Limb (tissue), 2 donors: ENCODE results near the gene SGPL1.

ENCODE experiments used
- DNase-seq, 2 donors: peaks; one replicate each; pipeline ENCODE4 v3.0.0-alpha.2; 2016; ENCODE audit errors: extremely low spot score in 2 of 2

Gene SGPL1

GRCh38 chr10:70884741-70885140, 69.0 kb downstream of the SGPL1 start:
- no peak for DNase-seq

GRCh38 chr10:70885481-70885880, 69.7 kb downstream of the SGPL1 start:
- no peak for DNase-seq

DNA sequence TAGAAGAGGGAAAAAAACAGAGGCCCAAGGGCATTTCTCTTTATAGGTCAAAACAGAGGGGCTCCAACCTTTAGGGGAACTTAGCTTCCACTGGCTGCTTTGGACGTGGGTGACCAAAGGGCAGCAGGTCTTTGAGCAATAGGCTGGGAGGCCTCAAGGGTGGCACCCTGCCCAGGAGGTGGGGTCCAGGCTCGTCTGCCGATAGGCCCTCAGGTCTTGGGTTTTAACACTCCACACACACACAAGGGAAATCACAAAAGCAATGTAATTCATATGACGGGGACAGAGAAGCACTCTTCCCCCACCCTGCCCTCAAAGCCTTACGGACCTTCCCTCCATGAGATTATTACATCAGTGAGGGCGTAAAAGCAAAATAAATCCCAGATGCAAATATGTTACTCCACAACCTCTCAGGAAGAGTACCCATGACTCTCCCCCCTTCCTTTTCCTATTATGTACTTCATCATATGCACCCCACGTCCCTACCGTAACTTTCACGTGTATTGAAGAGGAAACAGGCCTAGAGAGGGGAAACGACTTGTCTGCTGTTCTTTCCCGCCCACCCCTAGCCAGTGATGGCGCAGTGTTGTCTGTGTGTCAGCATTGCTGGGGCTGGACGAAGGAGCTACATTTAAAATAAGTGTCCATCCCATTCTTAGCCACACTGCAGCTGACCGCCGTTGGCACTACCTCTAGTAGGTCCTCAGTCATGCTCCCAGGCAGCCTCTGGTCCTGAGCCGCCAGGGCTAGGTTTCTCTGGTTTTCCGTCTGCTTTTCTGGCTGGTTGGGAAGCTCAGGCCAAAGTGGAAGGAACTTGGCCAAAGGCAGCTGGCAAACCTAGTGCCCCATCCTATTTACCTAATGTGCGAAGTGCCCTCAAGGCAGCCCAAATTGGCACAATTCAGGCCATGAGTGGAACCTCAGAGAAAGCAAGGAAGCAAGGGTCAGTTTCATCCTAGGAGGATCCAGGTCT, 70.5 kb downstream of the SGPL1 start:
- no peak for DNase-seq

DNA sequence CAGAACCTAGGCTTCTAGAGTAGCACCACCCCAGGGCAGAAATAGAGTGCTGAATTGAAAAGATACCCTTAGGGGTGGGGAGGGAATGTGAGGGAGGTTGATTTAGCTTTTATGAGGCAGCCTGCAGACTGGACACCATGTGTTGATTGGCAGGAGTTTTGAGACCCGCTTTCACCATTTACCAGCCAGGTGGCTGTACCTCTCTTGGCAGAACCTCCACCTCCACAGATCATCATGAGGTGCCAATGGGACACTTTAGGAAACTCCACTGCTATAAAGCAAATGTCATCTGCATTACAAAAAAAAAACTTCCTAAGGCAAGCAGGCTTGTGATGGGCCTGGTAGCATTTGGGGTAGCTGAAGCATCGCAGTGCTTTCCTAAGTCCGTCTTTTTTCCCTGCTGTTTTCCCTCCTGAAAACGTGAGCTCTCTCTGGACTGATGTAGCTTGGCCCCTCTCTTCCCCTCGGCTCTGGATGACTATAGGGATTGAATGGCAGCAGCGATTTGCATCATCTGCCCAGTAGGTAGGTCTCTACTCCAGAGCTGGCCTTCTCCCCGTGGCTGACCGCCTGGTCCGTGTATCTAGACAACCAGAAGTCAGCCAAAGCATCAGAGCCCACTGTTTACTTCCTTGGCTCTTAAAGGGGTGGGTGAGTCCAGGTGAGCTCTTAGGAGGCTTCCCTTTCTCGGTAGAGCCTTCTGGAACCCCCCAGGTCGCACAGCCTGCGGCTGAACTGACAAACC, 71.3 kb downstream of the SGPL1 start:
- no peak for DNase-seq

DNA sequence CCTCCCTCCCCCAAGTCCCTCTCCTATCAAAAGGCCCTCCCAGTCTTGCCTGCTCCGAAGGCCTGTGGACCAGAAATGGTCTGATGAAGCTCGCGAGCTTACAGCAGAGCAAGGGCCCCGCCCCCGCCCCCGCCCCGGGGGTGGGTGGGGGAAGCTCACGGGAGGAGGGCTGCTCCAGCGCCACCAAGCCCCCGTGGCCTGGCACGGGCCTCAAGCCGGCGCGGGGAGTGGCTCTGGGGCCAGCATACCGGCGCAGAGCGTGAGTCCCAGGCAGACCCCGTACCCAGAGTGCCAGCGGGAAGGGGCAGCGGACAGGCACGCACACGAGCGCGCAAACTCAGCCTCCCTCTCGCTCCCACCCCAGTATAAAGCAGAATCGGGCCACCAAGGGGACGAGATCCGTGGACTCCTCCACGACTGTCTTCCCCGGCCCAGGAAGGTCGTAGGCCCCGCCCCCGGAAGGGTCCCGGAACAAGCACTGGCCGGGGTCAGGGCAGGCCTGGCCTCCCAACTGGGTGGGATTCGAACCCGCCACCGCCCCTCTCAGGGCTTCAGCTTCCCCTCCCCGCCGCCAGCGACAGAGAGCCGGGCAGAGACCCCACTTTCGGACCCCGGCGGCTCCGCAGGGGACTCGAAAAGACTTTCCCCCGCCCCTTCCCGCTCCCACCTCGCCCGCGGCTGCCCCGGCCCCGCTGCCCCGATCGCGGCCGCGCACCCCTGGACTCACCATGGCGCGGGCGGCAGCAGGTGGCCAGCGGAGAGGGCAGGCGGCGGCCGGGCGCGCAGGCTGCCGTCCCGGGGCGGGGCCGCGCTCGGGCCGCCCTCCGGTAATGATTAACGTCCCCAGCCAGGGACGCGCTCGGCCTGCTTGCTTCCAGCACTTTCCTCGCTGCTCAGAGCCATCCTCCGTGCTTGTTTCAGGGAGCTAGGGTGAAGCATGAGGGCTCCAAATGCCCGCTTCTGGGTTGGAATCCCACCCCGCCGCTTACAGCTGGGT, 72.4 kb downstream of the SGPL1 start, which contains the start of gene PCBD1:
Gene PCBD1, minus strand, starts transcription at position 762 of the 997 bp plus-strand sequence. Its CDS starts 32 bp downstream, at position 730.
- DNase-seq, result peak; percentile 63 to 86

DNA sequence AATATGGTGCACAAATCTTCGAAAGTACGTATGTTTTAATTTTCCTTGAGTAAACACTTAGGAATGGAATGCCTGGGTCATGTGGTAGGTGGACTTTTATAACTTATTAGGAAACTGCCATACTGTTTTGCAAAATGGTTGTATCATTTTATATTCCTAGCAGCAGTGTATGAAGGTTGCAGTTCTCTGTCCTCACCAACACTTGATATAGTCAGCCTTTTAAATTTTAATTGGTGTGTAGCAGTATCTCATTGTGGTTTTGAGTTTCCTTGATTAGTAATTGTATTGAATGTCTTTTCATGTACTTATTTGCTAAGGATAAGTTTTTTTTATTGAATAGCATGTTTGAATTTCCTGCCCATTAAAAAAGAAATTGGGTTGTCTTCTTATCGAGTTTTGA, 73.5 kb downstream of the SGPL1 start:
- DNase-seq, result no peak

GRCh38 chr10:70890917-70891431, 75.2 kb downstream of the SGPL1 start:
- DNase-seq, result no peak

DNA sequence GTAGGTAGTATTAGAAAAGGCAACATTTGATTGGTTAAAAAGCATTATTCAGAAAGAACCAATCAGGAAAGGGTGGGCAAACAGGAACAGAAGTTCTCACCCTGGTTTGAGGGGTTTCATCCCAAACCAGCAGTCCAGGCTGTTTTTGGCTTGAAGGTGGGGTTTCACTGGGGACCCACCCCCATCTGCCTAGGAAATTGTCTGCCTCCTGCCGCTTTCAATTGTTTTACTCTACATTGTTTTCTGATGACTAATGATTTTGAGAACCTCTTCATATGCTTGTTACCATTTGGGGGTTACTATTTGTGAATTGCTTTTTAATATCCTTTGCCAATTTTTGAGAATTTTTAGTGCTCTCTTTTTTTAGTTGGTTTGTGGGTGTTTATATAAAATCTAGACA, 75.9 kb downstream of the SGPL1 start:
- DNase-seq, result no peak

GRCh38 chr10:70892631-70893030, 76.9 kb downstream of the SGPL1 start:
- DNase-seq, result no peak

- no peak for DNase-seq
Measured at GRCh38 chr10:70893227-70894006, 77.7 kb downstream of the SGPL1 start.

- no peak for DNase-seq
Measured at GRCh38 chr10:70894416-70894815, 78.7 kb downstream of the SGPL1 start.

DNA sequence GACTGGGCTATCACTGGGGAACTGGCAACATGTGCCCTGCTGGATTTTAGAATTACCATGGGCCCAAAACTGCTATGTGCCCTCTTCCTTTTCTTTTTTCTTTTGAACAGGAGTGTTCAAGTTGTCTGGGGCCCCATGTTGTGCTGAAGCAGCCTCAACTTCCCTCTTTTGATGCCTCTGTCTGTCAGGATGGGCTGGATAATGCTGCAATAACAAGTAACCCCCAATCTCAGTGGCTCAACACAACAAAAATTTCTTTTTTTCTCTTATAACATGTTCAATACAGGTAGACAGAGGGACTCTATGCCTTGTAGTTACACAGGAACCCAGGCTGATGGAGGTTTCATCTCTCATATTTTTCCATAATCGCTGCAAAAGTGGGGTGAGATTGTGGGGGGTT, 80.8 kb downstream of the SGPL1 start:
- DNase-seq, result no peak

GRCh38 chr10:70898687-70899086, 82.9 kb downstream of the SGPL1 start:
- no peak for DNase-seq

GRCh38 chr10:70899096-70899495, 83.3 kb downstream of the SGPL1 start:
- DNase-seq, result no peak

DNA sequence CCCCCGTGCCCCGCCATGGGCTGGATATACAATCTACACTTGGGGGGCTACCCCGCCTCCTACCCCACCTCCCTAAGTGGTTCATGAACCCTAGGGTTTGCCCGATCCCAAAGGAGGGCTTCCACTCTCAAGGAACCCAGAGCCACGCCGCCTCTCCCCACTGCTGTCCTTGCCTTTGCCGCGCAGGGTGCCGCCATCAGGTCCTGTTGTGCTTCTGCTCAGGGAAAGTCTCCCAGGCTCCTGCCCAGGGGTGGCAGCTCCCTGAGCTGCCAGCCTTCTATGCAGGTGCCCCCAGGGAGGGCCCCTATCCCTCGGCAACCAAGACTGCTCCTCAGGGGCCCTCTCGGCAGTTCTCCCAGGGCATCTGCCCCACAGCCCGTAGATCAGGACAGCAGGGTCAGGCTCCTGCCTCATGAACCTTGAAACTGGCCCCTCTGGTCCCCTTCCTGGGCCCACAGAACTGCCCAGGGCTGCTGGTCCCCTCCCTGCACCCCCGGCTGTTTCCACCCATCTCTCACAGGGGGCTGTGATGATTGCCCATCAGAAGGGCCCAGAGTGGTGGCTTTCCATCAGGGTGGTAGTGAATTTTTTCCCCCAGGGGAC, 85.6 kb downstream of the SGPL1 start:
- no peak for DNase-seq

- no peak for DNase-seq
Measured at GRCh38 chr10:70902661-70903261, 87.0 kb downstream of the SGPL1 start.

DNA sequence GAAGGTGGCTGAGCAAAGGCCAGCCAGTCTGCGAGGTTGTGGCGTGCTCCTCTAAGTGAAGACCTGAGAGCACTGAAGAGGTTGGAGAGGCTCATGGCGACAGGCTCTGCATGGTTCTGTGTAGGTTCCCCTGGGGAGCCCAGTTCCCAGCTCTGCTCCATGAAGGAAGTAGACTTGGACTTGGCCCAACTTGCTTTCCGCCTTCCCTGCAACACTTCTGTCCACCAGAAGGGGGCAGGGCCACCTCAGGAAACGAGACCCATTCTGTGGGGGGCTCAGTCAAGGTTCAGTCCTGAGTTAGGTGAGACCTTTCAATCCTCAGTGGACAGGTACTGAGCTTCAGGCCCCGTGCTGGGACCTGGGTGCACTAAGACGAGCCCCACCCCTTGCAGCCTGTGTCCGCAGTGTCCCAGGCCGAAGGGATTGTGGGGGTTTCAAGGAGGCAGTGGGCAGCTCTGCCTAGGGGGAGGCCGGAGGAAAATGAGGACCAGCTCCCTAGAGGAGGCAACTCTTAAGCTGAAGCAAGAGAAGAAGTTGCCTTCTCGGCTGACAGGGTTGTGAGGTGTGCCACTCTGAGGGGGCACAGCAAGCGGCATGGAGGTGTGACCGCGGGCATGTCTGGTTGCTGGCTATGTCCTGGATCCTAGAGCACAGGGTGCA, 87.6 kb downstream of the SGPL1 start:
- peak; percentile 62 to 80 for DNase-seq

DNA sequence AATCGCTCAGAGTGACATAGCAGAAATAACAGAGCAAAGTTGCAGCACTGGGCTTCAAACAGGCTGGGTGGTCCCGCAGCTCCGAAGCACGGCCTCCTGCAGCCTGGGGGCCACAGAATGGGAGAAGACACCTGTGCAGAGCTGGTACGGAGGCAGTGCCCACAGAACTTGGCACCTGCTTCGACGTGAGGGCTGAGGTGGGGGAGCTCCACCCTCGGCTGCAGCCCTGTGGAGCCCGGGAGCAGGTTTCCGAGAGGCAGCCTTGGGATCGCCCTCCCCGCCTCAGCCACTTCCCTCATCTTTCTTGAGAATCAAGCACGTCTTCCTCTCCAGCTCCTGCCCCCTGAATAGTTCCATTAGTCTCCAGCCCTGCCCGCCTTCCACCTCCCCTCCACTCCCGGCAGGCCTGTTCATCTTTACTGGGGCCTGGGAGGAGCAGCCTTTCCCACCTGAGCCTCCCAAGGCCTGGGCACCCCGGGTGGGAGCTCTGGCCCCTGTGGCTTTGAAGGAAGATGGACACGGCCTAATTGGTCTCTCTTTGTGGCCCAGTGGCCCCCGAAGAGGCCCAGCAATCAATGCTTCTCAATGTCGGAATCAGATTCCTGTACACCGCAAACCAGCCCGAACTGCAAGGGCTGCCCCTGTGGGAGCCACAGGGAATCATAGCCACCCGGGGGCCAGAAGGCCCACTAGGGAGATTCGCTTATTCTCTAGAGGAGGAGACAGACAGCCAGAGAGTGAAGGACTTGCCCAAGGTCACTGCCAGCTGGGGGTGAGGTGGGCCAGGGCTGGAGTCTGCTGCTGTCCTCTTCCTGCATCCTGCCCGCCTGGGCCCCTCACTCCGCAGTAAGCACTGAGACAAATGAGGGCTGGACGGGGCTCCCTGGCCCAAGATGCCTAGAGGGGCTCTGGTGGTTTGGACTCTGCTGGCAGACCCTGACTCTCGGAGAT, 89.6 kb downstream of the SGPL1 start:
- no peak for DNase-seq
